PC-9 (cell line): ENCODE data around the gene NAGK.

Experiments used
- CTCF ChIP-seq: fragments of 200-600 bp; sonication (generic); conservative IDR thresholded peaks from 2 replicates; pipeline ENCODE4 v1.6.1; 2017; ENCODE audit warnings: mixed run types, antibody characterized with exemption, mild to moderate bottlenecking, moderate library complexity
- EZH2 ChIP-seq: fragments of 200-600 bp; sonication (generic); IDR thresholded peaks from 2 replicates; pipeline ENCODE4 v1.8.0; 2017; ENCODE audit warnings: antibody characterized with exemption, low read depth

- TF ChIP-seq EZH2 (no peak), CTCF (no peak)
Measured at GRCh38 chr2:71060871-71061270, 7.6 kb upstream of the NAGK start.
